Mucosa of rectum (tissue), 2 donors: ENCODE data around the gene DOC2A.

Source experiments
- H3K27ac ChIP-seq, 2 donors: one replicate each; pipeline ENCODE4 v1.7.0; 2013; ENCODE audit warnings: inconsistent platforms in 2 of 2, low read depth in 2 of 2, low read length in 2 of 2
- H3K27me3 ChIP-seq, 2 donors: one replicate each; pipeline ENCODE4 v1.7.0; 2013; ENCODE audit warnings: low read length in 2 of 2; ENCODE audit not compliant: control insufficient read depth in 2 of 2, insufficient read depth in 2 of 2
- H3K36me3 ChIP-seq, 2 donors: one replicate each; pipeline ENCODE4 v1.7.0; 2013; ENCODE audit warnings: low read length in 2 of 2; ENCODE audit not compliant: control insufficient read depth in 2 of 2, insufficient read depth in 2 of 2
- H3K4me1 ChIP-seq, 2 donors: one replicate each; pipeline ENCODE4 v1.7.0; 2013; ENCODE audit warnings: low read length in 2 of 2, mild to moderate bottlenecking in 1 of 2; ENCODE audit not compliant: control insufficient read depth in 2 of 2, insufficient read depth in 2 of 2
- H3K4me3 ChIP-seq, 2 donors: one replicate each; pipeline ENCODE4 v1.7.0; 2013; ENCODE audit warnings: low read length in 2 of 2
- H3K9ac ChIP-seq, 2 donors: one replicate each; pipeline ENCODE4 v1.7.0; 2013; ENCODE audit warnings: low read length in 2 of 2, low read depth in 1 of 2, mild to moderate bottlenecking in 1 of 2
- H3K9me3 ChIP-seq, 2 donors: one replicate each; pipeline ENCODE4 v1.7.0; 2013; ENCODE audit warnings: low read length in 2 of 2; ENCODE audit not compliant: control insufficient read depth in 2 of 2
- donor health status: healthy.
- donor health status: Normal muscosa, but diverticular disease.

The DOC2A gene

GRCh38 chr16:30005341-30006094 is 5.3 kb downstream of the DOC2A start:
- Histone ChIP-seq H3K27me3 (peaks cover 6 to 7% of the 10 kb centered on the region in 2 donors), H3K9ac (no peak overlapping the region), H3K27ac (no peak overlapping the region), H3K4me1 (peaks cover 0 to 4% of the 10 kb centered on the region in 2 donors), H3K36me3 (peaks cover 0 to 10% of the 10 kb centered on the region in 2 donors), H3K9me3 (no peaks in the 10 kb centered on the region), H3K4me3 (no peak overlapping the region)

GRCh38 chr16:30004811-30005242 is 6.0 kb downstream of the DOC2A start:
- Histone ChIP-seq H3K9me3 (no peaks in the 10 kb centered on the region), H3K27ac (no peak overlapping the region), H3K27me3 (peaks cover 0 to 2% of the 10 kb centered on the region in 2 donors), H3K36me3 (peaks cover 0 to 13% of the 10 kb centered on the region in 2 donors), H3K4me3 (no peak overlapping the region), H3K9ac (no peak overlapping the region), H3K4me1 (no peaks in the 10 kb centered on the region)

GRCh38 chr16:30004424-30004776 is 6.4 kb downstream of the DOC2A start:
- Histone ChIP-seq H3K9ac (no peak overlapping the region), H3K27me3 (peaks cover 0 to 2% of the 10 kb centered on the region in 2 donors), H3K36me3 (peaks cover under 1 to 14% of the 10 kb centered on the region in 2 donors), H3K4me1 (no peaks in the 10 kb centered on the region), H3K27ac (no peak overlapping the region), H3K4me3 (no peak overlapping the region), H3K9me3 (no peaks in the 10 kb centered on the region)

GRCh38 chr16:30003670-30004423 is 7.0 kb downstream of the DOC2A start:
- peaks cover 5 to 14% of the 10 kb centered on the region in 2 donors for H3K36me3 ChIP-seq
- no peak overlapping the region for H3K9ac ChIP-seq
- no peak overlapping the region for H3K4me3 ChIP-seq
- no peak overlapping the region for H3K27ac ChIP-seq
- H3K4me1 ChIP-seq = no peaks in the 10 kb centered on the region
- H3K27me3 ChIP-seq = peaks cover 0 to 2% of the 10 kb centered on the region in 2 donors
- no peaks in the 10 kb centered on the region for H3K9me3 ChIP-seq

GRCh38 chr16:30002614-30003346 is 8.0 kb downstream of the DOC2A start:
- peaks cover 5 to 15% of the 10 kb centered on the region in 2 donors for H3K36me3 ChIP-seq

GRCh38 chr16:30000735-30001631 is 9.8 kb downstream of the DOC2A start:
- peaks cover 5 to 16% of the 10 kb centered on the region in 2 donors for H3K36me3 ChIP-seq
- H3K4me1 ChIP-seq = peaks cover 5 to 6% of the 10 kb centered on the region in 2 donors
- no peak overlapping the region for H3K9ac ChIP-seq
- no peaks in the 10 kb centered on the region for H3K27me3 ChIP-seq
- no peak overlapping the region for H3K4me3 ChIP-seq
- no peak overlapping the region for H3K27ac ChIP-seq
- no peaks in the 10 kb centered on the region for H3K9me3 ChIP-seq

More at GRCh38 chr16:30002614-30003346, 8.0 kb downstream of the DOC2A start:
- H3K27ac ChIP-seq = no peak overlapping the region
- H3K9me3 ChIP-seq = no peaks in the 10 kb centered on the region
- H3K4me1 ChIP-seq = no peaks in the 10 kb centered on the region
- H3K27me3 ChIP-seq = peaks cover 0 to 2% of the 10 kb centered on the region in 2 donors
- H3K9ac ChIP-seq = no peak overlapping the region
- H3K4me3 ChIP-seq = no peak overlapping the region

- no peaks in the 10 kb centered on the region for H3K27me3 ChIP-seq
- no peaks in the 10 kb centered on the region for H3K9me3 ChIP-seq
- H3K9ac ChIP-seq = no peak overlapping the region
- peaks cover 5 to 16% of the 10 kb centered on the region in 2 donors for H3K36me3 ChIP-seq
- H3K4me3 ChIP-seq = no peak overlapping the region
- peaks cover 11 to 12% of the 10 kb centered on the region in 2 donors for H3K4me1 ChIP-seq
- no peak overlapping the region for H3K27ac ChIP-seq
Observed at GRCh38 chr16:29999605-30000004, 11.2 kb downstream of the DOC2A start.

GRCh38 chr16:29996766-29997250 is 14.0 kb downstream of the DOC2A start:
- peaks cover 14 to 22% of the 10 kb centered on the region in 2 donors for H3K36me3 ChIP-seq
- H3K9ac ChIP-seq = peak overlapping the region; percentile 91
- peaks cover 17 to 18% of the 10 kb centered on the region in 2 donors for H3K4me1 ChIP-seq
- H3K27ac ChIP-seq = peak overlapping the region in 1 of 2 donors; percentile 72
- H3K9me3 ChIP-seq = no peaks in the 10 kb centered on the region
- H3K27me3 ChIP-seq = no peaks in the 10 kb centered on the region
- H3K4me3 ChIP-seq = peak overlapping the region; percentile 92 to 97
